ENCODE results near the gene ASCC1.

The ASCC1 gene

GRCh38 chr10:72093450-72093849 lies 122.6 kb downstream of the ASCC1 start:
- no peak for DNase-seq

DNA sequence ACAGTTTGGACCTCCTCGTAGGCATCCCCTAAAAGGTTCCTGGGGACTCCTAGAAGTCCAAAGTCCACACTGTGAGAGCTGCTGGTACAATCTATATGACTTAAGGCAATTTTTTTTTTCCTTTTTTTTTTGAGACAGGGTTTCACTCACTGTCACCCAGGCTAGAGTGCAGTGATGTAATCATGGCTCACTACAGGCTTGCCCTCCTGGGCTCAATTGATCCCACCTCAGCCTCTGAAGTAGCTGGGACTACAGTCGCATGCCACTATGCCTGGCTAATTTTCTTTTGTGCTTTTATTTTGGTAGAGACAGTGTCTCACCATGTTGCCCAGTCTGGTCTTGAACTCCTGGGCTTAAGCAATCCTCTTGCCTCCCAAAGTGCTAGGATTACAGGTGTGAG lies 123.1 kb downstream of the ASCC1 start:
- no peak for DNase-seq

DNA sequence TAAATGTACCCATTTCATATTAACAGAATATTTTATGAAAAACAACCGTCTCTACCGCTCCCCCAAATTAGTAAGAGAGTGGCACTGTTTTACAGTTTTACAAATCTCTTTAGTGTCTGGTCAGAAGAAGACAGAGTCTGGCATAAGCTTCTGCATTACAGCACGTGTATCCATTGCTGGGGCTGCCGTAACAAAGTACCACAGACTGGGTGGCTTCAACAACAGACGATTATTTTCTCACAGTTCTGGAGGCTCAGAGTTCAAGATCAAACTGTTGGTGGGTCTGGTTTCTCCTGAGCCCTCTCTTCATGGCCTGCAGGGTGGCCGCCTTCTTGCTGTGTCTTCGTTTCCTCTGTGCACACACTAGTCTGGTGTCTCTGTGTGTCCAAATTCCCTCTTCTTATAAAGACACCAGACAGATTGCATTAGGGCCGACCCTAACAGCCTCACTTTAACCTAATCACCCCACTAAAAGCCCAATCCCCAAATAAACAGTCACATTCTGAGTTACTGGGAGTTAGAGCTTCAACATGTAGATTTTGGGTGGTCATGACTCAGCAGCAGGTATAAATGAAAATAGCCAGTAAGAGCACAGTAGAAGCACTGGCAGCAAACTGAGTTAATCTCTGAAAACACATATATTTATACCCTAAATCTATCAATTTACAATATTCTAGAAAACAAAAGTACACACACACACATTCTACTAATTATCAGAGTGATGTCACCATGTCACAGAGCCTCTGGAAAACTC lies 123.7 kb downstream of the ASCC1 start:
- DNase-seq, result no peak

GRCh38 chr10:72090326-72090725 lies 125.8 kb downstream of the ASCC1 start:
- DNase-seq, result no peak

GRCh38 chr10:72089618-72090017 lies 126.5 kb downstream of the ASCC1 start:
- DNase-seq, result no peak

GRCh38 chr10:72088889-72089575 lies 127.0 kb downstream of the ASCC1 start:
- no peak for DNase-seq

- DNase-seq, result no peak
These were observed 127.8 kb downstream of the ASCC1 start, which contains the start of gene SPOCK2 for GRCh38 chr10:72087969-72088888. Gene SPOCK2, minus strand, starts transcription at chr10:72088551. Its CDS starts 223 bp downstream, at chr10:72088328.

GRCh38 chr10:72087392-72087968 lies 128.6 kb downstream of the ASCC1 start:
- no peak for DNase-seq

GRCh38 chr10:72086466-72087391 lies 129.3 kb downstream of the ASCC1 start:
- DNase-seq, result no peak

DNA sequence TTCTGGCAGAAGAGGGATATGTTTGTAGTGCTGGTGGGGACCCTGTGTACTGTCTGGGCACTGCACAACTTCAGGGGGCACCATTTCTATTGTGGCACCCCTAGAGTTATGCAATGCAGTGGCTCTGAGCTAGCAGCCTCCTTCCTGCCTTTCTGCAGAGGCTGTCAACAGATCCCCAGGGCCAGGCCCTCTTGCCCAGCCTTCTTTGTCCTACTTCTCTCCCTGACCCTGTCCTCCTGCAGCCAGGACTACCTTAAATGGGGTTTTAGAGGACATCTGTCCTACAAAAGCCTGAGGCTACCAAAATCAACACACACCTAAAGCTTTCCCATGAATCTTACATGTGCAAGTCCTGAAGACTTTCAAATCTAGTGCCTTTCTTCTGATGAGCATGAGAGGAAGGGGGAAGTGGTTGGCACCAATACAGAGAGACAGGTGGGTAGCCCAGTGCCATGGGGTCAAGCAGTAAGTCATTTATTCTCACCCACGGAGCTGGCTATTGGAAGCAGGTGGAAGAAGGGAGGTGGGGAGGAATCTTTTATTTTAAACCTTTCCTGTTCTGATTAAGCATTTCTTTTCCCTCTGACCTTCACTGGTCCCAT lies 130.1 kb downstream of the ASCC1 start:
- no peak for DNase-seq

GRCh38 chr10:72085166-72085565 lies 130.9 kb downstream of the ASCC1 start:
- no peak for DNase-seq

DNA sequence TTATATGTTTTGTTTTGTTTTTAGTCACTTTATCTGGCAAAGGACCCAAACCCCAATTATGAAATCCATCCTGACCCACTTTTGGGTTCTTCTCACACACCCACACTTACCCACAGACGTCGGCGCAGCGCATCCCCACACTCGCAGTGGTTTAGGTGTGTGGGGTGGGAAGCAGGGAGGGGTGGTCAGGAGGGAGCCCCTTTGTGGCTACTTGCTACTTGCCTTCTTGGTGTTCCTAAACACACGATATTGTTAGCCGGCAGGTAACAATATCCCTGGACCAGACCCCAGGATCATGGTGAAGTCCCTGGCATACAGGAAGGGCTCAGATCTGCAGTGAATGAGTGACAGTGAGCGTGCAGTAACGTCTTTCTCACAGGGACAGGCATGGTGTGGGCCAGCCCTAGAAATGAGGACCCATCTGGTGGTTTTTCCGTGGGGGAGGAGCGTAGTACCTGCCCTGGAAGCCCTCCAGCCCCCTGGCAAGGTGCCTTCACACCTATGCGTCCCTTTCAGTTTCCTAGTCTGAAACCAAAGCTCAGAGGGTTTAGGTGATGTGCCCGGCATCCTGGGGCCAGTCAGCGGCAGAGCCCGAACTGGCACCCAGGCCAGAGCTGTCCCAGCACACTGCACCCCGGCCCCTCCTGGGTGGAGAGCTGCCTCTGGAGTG lies 132.2 kb downstream of the ASCC1 start:
- DNase-seq, result no peak

DNA sequence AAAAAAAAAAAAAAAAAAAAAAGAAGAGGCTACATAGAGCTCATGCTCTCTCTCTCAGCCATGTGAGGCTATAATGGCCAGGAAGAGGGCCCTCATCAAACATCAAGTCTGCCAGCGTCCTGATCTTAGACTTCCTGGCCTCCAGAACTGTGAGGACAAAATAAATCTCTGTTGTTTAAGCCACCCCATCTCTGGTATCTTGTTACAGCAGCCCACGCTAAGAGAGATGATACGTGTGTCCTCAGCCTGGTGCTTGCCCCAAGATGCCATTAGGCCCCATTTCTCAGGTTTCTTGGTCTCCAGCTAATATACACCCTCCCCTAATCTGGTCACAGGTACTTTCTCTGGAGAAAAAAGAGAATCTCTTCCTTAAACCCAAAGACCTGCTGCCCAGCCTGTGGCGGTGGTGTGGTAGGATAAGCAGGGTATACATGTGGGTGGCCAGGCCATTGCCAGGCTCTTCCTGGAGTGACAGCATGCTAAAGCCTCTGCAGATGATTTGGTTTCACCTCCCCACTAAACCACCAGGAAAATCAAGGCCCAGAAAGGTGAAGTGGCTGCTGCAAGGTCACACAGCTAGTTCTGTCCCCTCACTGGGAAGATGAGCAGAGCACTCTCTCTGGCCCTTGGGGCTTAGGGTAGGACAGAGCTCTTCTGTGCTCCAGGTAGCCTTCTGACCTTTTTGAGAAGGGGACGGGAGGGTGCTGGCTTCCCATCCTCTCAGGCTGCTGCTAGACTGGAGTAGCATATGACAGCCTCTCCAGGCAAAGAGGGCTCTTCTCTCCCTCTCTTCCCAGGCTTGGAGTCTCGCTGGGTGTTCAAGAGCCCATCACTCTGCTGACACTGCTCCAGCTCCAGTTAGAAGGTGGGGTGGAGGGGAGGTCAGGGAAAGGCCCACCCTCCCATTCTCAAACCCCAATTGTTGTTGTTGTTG lies 133.0 kb downstream of the ASCC1 start:
- DNase-seq, result no peak

DNA sequence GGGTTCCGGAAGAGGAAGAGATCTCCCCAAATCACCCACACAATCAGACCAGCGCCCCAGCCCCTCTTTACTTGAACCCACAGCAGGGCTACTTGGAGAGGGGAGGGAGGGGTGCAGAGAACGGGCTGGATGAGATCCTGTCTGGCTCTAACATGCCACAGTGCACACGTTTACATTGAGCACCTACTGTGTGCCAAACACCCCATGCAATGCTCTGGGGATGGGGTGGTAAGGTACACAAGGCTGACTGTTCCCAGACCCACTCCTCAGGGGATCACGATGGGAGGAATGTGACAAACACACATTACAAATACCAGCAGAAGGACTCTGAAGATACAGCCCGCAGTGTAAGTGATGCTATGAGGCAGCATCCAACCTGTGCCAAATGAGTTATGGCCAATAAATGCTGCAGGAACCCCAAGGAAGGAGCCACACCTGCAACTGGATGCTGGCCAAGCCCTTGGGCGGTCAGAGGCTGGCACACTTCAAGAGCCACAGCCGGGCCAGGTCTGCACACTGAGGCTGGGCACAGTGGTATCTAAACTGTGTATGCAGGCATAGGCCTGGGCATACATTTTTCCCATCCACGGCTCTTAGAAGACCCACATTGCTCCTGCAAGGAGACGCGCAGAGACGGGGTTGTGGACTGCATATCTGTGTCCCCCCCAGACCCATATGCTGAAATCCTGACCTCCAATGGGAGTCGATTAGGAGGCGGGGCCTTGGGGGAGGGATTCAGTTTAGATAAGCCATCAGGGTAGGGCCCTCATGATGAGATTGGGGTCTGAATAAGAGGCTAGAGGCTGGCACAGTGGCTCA lies 134.1 kb downstream of the ASCC1 start:
- DNase-seq, result no peak

DNA sequence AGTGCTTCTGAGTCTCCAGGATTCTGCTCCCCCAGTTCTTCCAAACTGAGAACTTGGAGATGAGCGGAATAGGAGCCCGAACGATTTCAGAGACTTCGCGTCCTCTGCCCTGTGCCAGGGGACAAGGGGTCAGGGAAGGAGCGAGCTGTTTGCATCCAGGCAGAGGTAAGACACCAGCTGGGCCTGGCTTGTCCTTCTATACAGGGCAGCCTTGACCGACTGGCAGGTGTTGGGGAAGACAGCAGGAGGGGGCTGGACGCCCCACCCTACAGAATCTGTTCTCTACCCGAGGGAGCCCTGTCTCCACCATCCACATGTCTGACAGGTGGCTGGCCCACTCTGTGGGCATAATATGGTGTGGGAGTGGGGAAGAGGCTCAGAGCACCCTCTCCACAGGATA lies 134.9 kb downstream of the ASCC1 start:
- DNase-seq, result no peak

DNA sequence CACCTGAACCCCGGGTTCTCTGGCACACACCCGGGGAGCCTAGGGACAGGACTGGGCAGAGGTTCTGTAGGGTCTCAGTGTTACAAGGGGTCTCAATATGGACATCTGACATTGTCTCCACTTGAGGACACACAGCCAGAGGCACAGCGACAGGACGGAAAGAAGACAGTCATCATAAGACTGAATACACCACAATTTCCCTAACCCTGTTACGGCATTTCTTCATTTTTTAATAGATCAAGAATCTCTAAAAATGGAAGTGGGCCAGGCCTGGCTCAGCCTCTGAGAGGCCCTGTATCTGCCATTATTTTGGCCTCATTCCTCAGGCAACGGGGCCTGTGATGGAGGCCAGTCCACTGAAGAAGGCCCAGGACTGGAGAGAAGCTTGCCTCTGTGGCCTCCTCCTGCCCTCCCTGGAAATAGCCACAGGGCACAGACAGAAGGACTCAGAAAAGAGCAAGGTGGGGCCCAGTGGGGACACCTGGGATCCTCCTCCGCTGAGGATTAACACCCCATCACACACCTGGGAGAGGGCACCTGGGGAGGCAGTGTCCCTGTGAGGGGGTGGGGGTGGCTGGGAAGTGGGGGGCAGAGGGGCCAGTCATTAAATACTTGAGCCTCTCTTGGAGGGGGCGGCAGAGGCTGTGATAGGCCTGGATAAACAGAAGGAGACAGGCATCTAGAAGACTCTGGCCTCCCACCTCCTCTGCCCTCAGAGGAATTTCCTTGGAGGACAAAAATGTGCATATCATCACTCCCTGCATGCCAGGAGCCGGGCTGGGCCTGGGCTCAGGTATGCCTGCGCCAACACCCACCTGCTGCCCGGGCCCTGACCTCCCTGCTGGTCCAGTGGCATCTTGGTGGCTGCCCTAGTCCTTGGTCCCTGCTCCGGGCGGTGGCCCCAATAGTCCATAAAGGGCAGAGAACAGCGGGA lies 135.8 kb downstream of the ASCC1 start:
- DNase-seq, result no peak

DNA sequence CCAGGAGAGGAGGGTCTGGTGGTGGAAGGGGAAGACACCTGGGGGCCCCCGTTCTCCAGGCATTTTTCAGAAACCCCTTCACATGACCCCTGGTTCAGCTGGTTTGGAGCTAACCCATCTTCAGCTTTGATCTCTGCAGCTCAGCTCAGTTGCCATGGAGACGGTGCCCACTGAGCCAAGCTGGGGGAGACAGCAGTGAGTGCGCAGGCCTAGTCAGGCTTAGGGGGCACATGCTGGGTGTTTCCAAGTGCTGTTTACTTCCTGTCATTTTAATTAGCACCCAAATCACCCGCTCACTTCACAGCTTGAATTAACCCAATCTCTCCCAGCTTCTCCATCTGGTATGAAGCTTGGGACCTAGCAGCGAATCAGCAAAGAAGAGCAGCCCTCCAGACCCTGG lies 136.7 kb downstream of the ASCC1 start:
- no peak for DNase-seq

All from NCI-H1105 (cell line).